Measurements from ENCODE around the gene CMTR2.
A peak's percentile ranks its signal among the peaks of the same experiment; 100 is the strongest.
"Not testable (repeated sequence)": the region's sequence is repeated elsewhere in the genome, so short reads cannot be mapped to it uniquely, and the experiment has no call there.

The CMTR2 gene

DNA sequence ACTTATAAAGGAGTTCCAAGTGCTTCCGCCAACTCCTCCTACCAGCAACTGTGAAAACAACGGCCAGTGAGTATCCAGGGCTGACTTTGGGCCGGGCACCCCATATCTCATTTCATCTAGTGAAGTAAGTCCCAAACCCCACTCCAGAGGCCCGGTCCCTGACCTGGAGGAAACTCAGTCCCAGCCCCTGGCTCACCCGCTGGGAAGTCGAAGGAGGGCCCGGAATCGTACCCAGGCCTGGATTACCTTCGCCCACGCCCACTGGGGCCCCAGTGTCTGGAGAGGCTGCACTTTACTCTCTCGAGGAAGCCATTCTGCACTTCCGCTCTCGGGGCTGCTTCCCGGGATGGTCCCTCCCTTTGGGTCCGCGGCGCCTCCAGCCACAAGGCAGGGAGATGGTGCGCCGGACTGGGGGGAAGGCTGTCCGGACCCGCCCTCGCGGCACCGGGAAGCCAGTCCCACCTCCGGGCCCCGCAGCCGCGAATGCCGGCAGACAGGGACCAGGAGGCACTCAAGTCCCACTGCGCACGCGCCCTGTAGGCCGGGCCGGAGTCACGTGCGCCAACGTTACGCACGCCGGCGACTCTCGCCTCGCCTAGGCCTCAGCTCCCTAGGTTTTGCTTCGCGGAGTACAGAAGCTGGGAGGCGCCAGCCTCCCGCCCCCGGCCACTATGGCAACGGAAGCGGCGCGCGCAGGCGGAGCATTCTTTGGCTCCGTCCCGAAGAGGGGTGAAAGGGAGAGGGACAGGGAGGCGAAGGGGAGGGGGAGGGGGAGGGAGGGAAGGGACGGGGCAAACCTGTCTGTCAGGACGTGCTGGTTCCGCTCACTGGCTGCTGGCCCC is at the start of gene CMTR2:
TSS of gene CMTR2 (minus strand) at position 513 of the 842 bp plus-strand sequence. CDS start 3,482 bp downstream, outside the sequence.
- DNase-seq (ENCODE audit: low read depth in 2 of 2), result peak; percentile 92 to 95

- DNase-seq (ENCODE audit: low read depth in 2 of 2), result no peak
These were observed 49.4 kb upstream of the CMTR2 start for GRCh38 chr16:71338632-71339031.

- DNase-seq (ENCODE audit: low read depth in 2 of 2), result no peak
These were observed 49.0 kb upstream of the CMTR2 start for GRCh38 chr16:71338193-71338592.

GRCh38 chr16:71337631-71338030 is 48.4 kb upstream of the CMTR2 start:
- no peak for DNase-seq (ENCODE audit: low read depth in 2 of 2)

DNA sequence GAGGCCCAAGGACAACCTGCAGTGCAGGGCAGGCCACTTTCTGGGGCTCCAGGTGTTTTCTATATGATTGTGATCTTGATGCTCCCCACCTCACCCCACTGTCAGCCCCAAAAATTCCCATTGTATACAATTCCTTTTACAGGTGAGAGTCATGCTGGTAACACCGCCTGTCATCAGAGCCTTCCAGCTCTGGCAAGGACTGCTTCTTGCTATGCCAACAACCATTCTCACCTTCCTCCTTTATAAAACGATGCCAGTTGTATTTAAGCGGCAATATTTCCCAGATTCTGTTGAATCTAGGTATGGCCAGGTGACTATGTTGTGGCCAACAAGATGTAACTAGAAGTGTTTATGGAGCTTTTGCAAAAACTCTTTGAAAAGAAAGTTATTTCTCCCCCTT is 38.9 kb upstream of the CMTR2 start:
- DNase-seq (ENCODE audit: low read depth in 2 of 2), result no peak

DNA sequence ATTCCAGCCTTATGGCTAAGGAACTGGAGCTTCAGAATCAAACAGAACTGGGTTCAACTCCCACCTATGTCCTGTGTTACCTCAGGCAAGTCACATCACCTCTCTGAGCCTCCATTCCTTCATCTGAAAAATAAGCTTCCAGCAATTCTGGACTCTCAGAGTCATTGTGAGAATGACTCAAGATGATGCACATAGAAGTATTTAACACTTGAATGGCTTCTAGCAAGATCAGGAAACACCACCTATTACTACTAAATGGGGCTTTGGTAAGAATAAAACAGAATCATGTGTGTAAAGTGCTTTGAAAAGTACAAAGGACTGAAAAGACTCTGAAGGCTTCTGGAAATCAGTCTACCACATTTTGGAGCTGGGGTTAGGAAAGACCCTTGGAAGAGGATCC is 38.5 kb upstream of the CMTR2 start:
- no peak for DNase-seq (ENCODE audit: low read depth in 2 of 2)

DNA sequence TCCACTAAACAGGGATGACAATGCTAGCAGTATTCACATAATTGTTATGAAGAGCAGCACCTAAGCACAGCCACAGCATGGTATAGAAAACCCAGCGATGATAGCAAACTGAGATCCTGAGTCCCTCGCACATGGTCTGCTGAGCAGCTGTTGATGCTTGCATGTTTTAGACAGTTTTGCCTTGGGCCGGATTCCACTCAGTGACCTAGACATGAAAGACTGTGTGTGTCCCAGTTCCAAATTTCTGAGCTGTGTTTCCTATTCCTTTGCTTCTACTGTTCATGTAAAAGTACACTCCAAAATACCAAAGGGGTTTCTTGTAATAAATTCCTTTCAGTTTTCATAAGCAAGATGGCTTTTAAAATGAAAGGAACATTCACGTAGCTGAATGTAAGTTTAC is 30.8 kb upstream of the CMTR2 start:
- no peak for DNase-seq (ENCODE audit: low read depth in 2 of 2)

DNA sequence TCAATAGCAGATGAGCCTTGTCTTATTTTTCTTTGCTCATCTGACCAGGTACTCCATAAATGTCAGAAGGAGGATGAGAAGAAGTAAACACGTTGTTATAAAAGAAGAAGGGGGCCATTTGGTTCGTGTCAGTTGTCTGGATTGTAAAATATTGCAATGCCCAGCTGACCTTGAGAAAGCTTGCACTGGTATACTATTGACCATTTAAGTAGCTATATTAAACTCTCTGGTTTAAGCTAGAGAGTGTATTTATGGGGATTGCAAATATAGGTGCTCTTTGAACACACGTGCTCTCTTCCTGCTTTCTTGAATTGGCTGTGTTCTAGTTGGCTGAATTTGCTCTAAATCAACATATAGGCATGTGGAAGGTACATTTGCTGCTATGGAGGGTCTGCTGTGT is 26.1 kb upstream of the CMTR2 start:
- DNase-seq (ENCODE audit: low read depth in 2 of 2), result no peak

GRCh38 chr16:71313591-71313990 is 24.4 kb upstream of the CMTR2 start:
- not testable (repeated sequence) for DNase-seq (ENCODE audit: low read depth in 2 of 2)

DNA sequence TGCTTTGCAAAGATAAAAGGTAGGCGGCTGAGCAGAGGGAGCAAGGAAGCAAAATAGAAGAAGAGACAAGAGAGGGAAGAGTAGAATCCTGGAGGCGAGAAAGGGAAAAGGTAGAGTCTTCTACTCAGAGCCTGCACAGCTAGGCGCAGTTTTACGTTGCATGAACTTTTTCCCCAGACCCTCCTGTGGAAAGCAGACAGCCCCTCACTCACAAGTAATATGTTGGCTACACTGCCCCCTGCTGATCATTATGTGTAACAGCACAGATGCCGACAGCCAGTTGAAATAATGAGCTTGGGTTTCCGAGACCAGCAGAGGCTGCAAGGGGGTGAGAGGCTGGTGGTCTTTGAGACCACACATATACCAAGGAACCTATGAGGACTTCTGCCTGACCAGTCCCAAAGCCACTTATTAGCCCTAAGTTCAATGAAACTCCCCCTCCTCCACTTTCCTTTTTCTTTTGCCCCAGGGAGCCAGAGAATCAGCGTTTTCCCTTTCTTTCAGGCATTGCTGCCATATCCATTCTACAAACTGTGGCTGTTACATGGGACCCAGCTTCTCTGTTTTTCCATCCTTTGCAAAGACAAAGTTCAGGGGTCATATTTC is 22.5 kb upstream of the CMTR2 start:
- DNase-seq (ENCODE audit: low read depth in 2 of 2), result no peak

DNA sequence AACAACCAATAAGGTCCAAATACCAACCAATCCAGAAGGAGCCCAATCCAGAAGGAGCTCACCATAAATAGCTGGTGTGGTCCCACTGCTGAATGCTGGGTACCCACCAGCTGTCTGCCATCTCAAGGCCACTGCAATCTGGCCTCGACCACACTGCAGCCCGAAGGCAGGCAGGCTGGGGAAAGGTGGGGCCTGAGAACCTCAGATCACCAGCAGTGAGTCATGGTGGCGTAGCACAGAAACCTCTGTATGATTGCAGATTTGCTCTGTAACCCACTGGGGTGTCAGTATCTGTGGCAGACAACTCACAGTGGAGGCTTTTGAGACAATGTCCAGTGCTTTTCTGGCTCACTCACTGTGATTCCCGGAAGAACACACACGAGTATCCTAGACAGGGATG is 14.7 kb upstream of the CMTR2 start:
- DNase-seq (ENCODE audit: low read depth in 2 of 2), result no peak

GRCh38 chr16:71297341-71297634 is 8.1 kb upstream of the CMTR2 start:
- DNase-seq (ENCODE audit: low read depth in 2 of 2), result no peak

- DNase-seq (ENCODE audit: low read depth in 2 of 2), result no peak
These were observed 7.6 kb upstream of the CMTR2 start for GRCh38 chr16:71296584-71297340.

DNA sequence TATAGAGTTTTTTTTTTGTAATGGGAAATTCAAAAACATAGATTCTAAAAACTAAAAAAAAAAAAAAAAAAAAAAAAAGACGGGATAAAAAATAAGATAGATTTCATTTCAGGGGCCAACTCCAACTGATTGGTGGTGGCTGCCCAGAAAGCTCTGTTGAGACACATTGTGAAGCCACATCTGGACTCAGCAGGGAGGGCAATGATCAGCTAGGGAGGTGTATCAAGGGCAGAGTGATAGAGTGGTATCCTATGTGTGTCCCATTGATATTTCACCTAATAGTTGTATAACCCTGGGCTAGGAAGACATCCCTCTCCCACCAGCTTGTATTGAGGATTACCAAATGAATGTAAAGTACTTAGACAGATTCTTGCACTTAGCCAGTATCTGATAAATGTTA is 6.7 kb upstream of the CMTR2 start:
- no peak for DNase-seq (ENCODE audit: low read depth in 2 of 2)

DNA sequence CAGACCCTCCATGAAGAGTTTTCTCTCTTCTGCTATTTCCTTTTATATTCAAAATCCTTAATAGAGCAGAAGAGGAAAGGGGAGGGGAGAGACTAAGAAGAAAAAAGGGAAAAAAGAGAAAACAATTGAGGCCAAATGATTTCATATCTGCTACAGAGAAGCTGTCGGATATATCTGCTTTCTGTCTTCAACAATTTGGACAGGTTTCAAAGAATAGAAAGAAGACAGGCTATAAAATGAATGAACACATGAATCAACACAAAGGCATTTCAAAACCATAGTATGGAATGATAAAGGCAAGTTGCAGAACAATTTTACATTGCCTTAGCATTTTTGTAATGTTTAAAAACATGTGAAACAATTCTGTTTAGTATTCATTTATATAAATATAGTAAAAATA is 4.7 kb upstream of the CMTR2 start:
- DNase-seq (ENCODE audit: low read depth in 2 of 2), result peak in 1 of 2 experiments; percentile 9

DNA sequence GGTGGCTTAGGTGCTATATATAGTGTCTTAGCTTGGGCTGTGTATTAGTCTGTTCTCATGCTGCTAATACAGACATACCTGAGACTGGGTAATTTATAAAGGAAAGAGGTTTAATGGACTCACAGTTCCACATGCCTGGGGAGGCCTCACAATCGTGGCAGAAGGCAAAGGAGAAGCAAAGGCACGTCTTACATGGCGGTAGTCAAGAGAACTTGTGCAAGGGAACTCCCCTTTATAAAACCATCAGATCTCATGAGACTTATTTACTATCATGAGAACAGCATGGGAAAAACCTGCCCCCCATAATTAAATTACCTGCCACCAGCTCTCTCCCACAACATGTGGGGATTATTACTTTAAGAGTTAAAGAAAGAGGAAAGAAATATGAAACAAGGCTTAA is 2.9 kb upstream of the CMTR2 start:
- DNase-seq (ENCODE audit: low read depth in 2 of 2), result not testable (repeated sequence)

DNA sequence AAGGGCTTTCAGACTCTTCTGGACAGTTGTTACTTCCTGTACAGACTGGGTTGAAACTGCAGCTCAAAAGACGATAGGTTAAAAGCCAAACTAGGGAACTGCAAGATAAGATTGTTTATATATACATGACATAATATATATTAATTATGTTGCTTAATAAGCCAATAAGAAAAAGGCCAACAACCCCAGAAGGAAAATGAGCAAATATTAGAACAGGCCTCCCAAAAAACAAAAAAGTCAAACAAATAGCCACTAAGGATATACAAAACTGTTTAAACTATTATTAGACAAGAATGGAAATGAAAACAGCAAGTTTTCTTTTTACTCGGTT is 495 bp upstream of the CMTR2 start:
- no peak for DNase-seq (ENCODE audit: low read depth in 2 of 2)

- no peak for DNase-seq (ENCODE audit: low read depth in 2 of 2)
These were observed 672 bp downstream of the CMTR2 start for GRCh38 chr16:71288570-71288889.

DNA sequence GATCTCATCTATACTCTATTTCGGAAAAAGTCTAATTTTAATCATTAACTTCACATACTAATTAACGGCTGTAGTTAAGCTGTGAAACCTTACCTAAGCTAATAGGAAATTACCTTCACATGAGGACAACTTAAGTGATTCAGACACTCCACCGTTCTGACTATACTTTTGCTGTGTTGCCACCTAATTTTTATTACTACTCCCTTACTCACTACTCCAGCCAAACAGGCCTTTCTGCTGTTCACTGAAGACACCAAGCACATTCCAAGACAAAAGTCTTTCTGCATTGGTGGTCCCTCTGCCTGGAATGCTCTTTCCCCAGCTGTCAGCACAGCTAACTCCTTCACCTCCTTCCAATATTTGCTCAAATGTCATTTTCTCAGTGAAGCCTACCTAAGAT is 1.3 kb downstream of the CMTR2 start:
- no peak for DNase-seq (ENCODE audit: low read depth in 2 of 2)

- DNase-seq (ENCODE audit: low read depth in 2 of 2), result no peak
These were observed 1.7 kb downstream of the CMTR2 start for GRCh38 chr16:71287454-71287853.

- DNase-seq (ENCODE audit: low read depth in 2 of 2), result no peak
These were observed 5.6 kb downstream of the CMTR2 start for GRCh38 chr16:71283612-71284011.

DNA sequence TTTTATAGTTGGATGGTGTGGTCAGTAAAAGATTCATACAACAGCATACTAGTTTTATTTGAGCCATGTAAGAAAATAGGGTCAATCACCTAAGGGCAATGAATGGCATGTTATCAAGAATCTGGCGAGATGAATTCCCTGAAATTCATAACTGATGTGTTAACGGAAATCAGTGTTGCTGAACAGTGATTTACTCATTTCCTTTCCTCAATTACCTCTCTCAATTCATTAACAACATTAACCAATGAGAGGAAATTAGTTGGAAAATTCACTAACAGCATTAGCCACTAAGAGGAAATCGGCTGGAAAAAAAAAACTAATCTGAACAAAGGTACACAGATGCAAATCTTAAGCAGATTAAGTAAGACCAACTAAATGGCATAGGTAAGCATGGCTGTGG is 6.3 kb downstream of the CMTR2 start:
- DNase-seq (ENCODE audit: low read depth in 2 of 2), result no peak
